SIG-M5 treated with dmso at 0.1 percent for 504 hours (cell line): ENCODE measurements around the gene ASB4.
"Not testable (repeated sequence)": the region's sequence is repeated elsewhere in the genome, so short reads cannot be mapped to it uniquely, and the experiment has no call there.

Source experiments
- DNase-seq: peaks from one replicate; lab custom pipeline; 2025; ENCODE audit not compliant: unreplicated experiment; lab: John Stamatoyannopoulos, UW

Gene ASB4

DNA sequence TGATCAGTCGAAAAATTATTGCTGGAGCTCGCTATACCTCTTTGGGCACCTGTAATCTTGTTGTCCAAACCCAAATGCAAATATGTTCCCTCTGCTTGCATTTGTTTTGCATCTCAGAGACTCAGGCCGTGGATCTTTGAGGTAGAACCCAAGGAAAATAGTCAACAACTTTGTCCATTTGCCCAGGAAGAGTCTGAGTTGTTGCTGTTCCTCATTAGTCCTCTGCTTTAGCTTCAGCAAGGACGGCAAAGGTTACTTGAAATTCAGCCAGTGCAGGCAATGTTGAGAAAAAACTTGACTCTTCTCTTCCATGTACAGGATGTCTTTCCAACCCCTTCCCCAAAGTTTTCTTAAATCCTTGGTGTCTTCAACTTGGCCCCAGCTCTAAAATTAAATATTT is 64.8 kb downstream of the ASB4 start:
- no peak for DNase-seq

DNA sequence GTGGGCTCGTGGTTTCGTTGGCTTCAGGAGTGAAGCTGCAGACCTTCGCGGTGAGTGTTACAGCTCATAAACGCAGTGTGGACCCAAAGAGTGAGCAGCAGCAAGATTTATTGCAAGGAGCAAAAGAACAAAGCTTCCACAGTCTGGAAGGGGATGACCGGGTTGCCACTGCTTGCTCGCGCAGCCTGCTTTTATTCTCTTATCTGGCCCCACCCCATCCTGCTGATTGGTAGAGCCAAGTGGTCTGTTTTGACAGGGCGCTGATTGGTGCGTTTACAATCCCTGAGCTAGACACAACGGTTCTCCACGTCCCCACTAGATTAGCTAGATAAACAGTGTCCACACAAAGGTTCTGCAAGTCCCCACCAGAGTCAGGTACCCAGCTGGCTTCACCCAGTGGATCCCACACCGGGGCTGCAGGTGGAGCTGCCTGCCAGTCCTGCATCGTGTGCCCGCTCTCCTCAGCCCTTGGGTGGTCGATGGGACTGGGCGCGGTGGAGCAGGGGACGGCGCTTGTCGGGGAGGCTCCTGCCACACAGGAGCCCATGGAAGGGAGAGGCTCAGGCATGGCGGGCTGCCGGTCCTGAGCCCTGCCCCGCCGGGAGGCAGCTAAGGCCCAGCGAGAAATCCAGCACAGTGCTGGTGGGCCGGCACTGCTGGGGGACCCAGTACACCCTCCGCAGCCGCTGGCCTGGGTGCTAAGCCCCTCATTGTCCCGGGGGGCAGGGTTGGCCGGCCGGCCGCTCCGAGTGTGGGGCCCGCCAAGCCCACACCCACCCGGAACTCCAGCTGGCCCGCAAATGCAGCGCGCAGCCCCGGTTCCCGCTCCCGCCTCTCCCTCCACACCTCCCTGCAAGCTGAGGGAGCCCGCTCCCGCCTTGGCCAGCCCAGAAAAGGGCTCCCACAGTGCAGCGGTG is 66.5 kb downstream of the ASB4 start:
- not testable (repeated sequence) for DNase-seq

DNA sequence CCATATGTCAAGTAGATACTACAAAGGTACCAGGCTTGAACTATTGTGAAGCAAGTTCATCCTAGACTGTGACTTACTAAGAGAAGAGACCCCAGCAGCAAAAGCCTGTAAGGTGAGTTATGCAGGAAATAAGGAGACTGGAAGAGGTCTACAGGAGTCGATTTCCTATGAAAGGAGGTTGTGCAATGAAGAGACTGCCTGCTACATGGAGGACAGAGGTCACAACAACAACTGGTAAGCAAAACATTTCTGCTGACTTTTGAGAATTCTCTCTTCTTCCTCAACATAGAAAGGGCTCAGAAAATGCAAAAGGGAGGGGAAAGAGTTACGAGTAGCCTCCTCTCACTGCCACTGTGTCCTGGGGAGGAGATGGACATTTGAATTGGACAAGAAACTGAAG is 68.2 kb downstream of the ASB4 start:
- no peak for DNase-seq

DNA sequence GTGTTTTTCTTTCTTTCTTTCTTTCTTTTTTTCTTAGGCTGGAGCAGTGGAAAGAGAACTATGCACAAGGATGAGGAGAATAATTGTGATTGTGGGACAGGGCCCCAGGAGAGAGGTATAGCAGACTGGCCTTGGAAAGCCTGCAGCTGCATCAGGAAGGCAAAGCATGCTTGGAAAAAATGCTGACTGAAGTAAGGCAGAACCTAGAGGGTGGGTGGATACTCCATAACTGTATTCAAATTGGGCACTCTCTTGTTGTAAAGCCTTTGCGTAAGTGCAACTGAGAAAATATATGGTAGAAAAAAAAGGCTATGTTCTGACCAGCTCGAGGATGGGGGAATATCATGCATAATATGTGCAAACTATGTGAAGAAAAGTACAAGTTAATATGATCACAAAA is 71.0 kb downstream of the ASB4 start:
- DNase-seq: no peak

DNA sequence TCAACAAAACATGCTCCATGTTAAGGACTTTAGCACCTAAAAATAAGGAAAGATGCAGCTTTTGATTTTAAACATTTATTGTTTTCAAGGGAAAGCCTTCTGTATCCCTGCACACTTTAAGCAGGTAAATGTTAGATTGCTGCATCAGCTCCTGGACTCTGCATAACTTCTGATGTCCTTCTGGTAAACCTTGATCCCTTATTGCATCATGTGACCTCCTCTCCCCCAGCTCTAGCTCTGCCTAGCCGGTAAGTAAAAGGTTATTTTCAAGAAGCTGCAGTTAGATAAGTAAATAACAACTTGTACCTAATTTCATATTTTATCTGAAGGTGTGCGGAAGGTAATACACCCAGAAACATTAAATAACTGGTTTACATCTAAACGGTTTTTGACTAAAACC is 73.1 kb downstream of the ASB4 start:
- no peak for DNase-seq

DNA sequence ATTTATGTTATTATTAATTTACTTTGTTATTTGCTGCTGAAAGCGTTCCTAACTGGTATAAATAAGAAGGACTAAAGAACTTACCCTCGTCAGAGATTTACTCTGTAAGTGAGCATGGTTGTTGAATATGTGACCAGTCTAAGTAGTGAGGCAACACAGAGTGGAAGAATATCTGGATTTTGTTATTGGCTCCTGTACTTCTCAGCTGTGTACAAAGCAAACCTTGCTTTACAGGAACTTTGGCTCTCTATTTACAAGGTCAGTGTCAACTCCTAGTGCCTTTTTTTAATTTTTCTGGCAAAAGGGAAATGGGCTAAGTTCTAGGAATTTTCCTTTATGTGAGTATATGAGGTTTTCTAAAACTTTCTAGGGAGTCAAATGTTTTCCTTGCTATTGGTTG is 74.9 kb downstream of the ASB4 start:
- no peak for DNase-seq

DNA sequence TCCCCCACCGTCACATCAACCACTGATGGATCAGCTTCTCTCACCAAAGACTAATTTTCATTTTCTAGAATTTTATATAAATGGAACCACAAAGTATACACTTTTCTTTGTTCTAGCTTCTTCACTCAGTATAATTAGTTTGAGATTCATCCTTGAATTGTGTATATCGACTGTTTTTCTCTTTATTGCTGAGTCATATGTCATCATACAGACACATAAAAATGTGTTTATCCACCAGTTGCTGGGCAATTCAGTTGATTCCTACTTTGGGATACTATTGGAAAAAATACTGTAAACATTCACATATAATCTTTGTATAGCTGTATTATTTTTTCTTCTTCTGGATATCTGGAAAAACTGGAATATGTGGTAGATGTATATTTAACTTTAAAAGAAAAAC is 84.0 kb downstream of the ASB4 start:
- no peak for DNase-seq

DNA sequence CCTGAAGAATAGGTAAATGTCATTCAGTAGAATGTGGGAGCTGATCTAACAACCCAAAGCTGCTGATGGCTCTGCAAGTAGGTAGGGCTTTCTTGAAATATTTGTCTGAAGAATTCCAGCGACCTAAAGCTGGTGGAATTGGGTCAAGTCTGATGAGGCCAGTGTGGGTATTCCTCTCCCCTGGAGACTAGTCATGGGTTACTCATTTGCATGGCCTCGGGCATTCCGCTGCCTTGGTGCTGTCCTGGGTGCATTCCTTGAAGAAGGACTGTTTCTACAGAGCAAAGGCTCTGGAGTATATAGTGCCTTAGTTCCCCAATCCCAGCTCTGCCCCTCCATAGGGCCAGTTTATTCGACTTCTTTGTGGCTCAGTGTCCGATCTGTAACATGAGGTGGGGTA is 91.4 kb downstream of the ASB4 start:
- no peak for DNase-seq

DNA sequence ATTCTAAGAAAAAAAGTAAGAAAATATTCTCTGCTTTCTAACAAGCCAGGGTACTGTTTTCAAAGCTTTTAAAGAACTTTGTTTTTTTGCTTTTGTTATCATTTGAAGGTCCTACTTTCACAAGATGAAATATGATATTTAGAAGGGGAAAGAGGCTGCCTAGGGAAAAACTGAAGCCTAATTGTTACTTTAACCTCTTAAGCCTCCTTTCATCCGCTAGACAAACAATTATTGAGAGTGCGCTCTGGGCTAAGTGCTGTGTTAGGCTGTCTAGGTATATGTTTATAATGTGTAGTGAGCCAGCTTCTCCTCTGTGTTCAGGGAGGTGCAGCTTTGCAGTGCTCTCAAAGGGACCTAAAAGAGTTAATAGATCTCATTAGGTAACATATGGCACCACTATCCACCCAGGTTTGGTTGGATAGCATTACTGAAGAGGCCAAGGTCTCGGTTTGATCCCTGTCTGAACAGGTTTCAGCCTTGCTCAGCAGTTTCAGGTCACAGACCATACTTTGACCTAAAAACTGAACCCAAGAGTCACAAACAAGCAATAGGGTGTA is 92.6 kb downstream of the ASB4 start:
- no peak for DNase-seq

DNA sequence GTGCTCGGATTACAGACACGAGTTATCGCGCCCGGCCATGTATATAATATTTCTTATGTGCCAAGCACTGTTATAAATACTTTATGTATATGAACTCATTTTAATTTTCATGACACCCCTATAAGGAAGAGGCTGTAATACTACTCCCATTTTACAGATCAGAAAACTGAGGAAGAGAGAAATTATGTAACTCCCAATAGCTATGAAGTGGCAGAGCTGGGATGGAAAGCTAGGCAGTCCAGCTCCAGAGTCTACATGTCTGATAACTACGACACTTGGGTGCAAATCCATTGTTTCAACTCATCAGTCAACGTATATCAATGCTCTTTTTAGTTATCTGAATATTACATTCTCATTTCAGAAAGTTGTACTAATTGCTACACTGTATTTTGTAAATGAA is 93.6 kb downstream of the ASB4 start:
- DNase-seq: no peak

DNA sequence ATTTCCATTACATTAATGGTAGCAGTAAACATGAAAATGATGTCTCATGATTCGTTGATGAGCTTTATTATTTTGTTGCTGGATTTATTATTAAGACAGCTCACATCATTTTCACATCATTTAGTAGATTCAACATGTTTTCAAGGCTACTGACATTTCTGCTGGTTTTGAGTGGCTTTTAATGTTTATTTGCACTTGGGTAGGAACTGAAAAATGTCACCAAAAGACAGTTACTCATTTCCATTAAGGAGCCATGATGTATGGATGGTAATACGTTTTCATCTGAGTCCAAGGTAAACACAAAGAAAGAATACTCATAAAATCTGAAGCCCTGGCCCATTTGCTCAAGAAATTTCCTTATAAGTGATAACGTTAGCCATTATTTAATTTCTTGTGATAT is 95.7 kb downstream of the ASB4 start:
- DNase-seq: no peak

DNA sequence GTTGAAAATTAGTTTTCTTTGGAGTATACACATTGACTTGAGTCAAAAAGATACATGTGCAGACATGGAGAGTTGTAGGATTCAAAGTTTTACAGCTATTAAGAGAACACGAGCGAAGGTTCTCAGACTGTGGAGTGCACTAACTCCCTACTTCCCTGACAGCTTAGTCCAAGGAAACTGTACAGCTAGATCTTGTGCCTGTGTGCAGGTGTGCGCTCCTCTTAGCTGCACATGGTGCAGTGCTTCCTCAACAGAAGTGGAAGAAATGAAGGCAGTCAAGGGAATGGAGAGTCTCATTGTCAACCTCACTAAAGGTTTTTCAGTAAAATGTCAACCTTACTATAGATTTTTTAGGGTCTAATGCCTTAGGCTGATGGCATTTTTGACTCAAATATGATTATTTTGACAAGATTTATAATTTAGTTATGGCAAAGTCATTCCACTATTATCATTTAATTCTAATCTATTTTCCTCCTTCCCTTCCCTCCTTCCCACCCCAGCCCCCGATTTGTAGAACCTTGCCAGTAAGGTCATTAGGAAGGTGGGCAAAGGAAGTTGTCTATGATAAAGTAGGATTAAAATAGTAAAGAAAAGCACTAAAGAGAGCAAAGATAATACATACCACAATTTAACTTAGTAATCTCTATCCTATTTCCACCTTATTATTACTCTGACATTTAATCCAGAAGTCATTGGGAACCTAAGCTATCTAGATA is 97.0 kb downstream of the ASB4 start:
- DNase-seq: no peak

DNA sequence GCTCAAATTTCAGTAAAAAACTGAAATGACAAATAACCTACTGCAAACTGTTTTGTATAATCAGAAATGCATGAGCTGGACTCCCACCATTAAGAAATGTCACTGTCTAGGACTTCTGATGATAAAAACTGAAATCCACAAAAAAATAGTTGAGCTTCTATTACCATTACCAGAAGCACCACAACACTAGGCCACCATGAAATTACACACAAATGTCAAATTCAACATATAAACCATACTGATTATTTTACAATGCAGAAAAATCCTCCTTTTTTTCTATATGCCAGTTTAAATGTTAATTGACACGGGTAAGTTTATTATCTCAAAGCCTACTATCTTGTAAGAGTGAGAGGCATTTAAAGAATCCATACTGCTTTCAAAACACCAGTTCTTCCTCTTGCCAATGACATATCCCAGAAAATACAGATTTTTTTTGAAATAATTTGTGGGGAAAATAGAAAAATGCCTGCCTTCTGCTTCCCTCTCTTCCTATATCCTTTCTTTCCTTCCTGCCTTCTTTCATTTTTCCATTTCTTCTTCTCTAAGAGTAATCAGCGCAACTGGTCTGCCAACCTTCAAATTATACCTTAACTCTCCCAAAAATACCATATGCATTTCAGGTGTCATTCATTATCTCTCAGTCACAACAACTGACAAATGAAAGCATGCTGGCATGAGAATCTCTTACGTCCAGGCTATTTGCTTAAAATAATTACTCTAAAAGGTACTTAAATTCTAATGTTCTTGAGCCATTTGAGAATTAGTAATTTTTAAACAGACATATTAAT is 98.3 kb downstream of the ASB4 start:
- no peak for DNase-seq

DNA sequence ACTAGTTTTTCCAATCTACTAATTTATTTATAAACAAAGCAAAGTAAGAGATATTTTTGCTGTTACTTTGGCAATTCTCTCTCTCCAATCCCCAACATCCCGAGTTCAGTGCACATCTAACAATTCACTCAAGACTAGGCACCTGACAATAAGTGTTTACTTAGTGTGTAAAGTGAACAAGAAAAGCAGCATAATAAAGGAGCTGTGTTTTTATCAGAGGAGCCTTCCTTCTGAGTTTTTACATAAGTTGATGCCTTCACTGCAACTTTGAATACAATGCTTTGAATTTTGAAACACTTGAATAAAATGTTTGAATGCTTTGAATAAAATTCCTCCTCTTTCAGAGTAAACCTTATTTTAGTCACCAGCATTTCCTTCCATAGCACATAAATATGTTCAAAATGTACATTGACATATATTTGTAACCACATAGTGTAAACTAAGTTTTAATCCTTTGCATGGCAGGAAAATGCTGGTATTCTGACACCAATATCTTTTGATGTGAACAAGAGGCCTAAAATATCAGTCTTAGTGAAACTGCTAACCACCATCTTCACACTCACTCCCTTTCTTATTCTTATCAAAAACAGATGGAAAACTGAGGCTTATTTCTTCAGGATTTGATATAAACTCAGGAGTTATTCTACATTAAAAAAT is 99.2 kb downstream of the ASB4 start:
- DNase-seq: no peak

DNA sequence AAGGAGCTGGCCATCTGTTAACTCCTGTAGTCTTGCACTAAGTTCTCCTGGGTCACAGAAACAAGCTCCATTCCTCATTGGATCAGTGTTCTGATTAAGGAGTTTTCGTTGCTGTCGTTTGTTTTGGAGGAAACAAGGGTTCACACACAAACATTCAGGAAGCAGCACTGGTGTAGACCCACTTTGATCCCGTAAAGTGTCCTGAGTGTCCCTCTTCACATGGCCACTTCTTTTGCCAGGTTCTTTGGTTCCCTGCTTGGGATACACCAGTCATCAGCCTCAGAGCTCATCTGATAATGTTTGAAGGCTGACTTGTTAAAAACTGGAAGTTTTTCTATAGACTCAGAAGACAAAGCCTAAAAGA is 99.7 kb downstream of the ASB4 start:
- no peak for DNase-seq

DNA sequence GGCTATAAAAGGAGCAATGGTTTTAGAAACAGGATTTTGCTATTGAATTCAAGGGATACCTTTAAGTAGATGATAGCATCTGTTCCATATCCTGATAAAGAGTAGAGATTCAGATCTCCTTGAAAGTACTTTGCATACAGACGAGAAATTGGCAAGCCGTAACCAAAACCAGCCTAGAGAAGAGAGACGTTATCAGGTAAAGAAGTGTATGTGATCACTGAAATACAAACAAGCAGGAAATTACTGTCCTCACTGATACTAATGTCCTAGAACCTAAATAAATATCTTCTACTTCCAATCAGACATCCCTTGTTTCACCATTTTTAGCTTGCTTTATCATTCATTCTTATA is 101.2 kb downstream of the ASB4 start:
- no peak for DNase-seq

DNA sequence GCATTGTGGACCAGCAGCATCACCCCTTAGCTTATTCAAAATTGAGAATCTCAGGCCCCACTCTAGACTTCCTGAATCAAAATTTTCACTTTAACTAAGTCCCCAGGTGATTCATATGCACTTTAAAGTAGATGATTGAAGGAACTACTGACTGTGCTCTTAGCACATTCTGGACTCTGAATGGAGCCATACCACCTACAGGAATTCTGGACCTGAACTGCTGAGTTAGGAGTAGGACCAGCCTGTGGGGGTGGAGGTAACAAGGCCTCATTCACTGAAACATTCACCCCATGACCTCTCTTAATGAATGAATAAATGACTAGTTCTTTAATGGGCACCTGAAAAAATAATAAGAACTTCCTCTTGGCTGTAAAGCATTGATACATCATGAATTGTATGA is 103.3 kb downstream of the ASB4 start:
- DNase-seq: no peak

DNA sequence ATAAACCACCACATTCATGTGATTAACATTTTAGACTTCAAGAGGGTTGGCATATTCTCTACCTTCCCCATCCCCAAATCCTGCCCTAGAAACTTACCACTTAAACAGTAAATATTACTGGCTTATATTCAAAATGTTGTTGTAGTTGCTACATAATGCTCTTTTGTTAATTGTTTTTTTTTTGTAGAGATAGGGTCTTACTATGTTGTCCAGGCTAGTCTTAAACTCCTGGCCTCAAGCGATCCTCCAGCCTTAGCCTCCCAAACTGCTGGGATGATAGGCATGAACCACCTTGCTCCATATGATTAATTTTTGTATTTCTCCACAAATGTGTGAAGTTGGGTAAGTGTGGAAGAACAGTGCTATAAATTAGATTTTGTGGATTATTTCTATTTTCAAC is 104.0 kb downstream of the ASB4 start:
- DNase-seq: no peak
